DOHH2 (cell line): ENCODE results near the gene MYL5.

Source experiments
- H3F3A ChIP-seq: fragments of 200-600 bp; sonication (generic), shearing (Covaris generic); 2 replicates; pipeline ENCODE4 v1.6.0; 2016; ENCODE audit warnings: antibody characterized with exemption, mild to moderate bottlenecking; ENCODE audit not compliant: control insufficient read depth, insufficient read depth
- H3K27ac ChIP-seq: fragments of 200-600 bp; sonication (generic); 2 replicates; pipeline ENCODE4 v1.5.1; 2014; ENCODE audit warnings: low read depth, mild to moderate bottlenecking, low read length, moderate library complexity
- H3K27me3 ChIP-seq: fragments of 200-600 bp; sonication (generic); 2 replicates; pipeline ENCODE4 v1.6.1; 2014; ENCODE audit warnings: mild to moderate bottlenecking, low read length, mixed read lengths; ENCODE audit not compliant: control insufficient read depth
- H3K36me3 ChIP-seq: fragments of 200-600 bp; sonication (generic); 2 replicates; pipeline ENCODE4 v1.6.1; 2014; ENCODE audit warnings: mild to moderate bottlenecking, low read length, moderate library complexity, mixed read lengths; ENCODE audit not compliant: control insufficient read depth
- H3K4me1 ChIP-seq: fragments of 200-600 bp; sonication (generic); 2 replicates; pipeline ENCODE4 v1.6.1; 2014; ENCODE audit warnings: mild to moderate bottlenecking, low read length, mixed read lengths; ENCODE audit not compliant: control insufficient read depth
- H3K4me2 ChIP-seq: fragments of 200-600 bp; sonication (generic); 2 replicates; pipeline ENCODE4 v1.6.0; 2014; ENCODE audit warnings: mild to moderate bottlenecking, low read length, moderate library complexity
- H3K4me3 ChIP-seq: fragments of 200-600 bp; sonication (generic); 2 replicates; pipeline ENCODE4 v1.5.1; 2014; ENCODE audit warnings: mild to moderate bottlenecking, low read length, mixed read lengths
- H3K79me2 ChIP-seq: fragments of 200-600 bp; sonication (generic); 2 replicates; pipeline ENCODE4 v1.6.1; 2014; ENCODE audit warnings: mild to moderate bottlenecking, low read length, mixed read lengths; ENCODE audit not compliant: control insufficient read depth
- H3K9me2 ChIP-seq: fragments of 200-600 bp; sonication (generic); replicated peaks from 2 replicates; pipeline ENCODE4 v1.6.1; 2014; ENCODE audit warnings: mild to moderate bottlenecking, low read length, mixed read lengths; ENCODE audit not compliant: control insufficient read depth
- H3K9me3 ChIP-seq: fragments of 200-600 bp; sonication (generic); 2 replicates; pipeline ENCODE4 v1.6.1; 2014; ENCODE audit warnings: antibody characterized with exemption, low read length, mixed read lengths; ENCODE audit not compliant: control insufficient read depth, insufficient read depth
- H4K20me1 ChIP-seq: fragments of 200-600 bp; sonication (generic); 2 replicates; pipeline ENCODE4 v1.6.0; 2014; ENCODE audit warnings: low read depth, mild to moderate bottlenecking, antibody characterized with exemption, low read length, moderate library complexity; ENCODE audit not compliant: control insufficient read depth, insufficient read depth
- CTCF ChIP-seq: fragments of 200-600 bp; sonication (generic); IDR thresholded peaks from one replicate; pipeline ENCODE4 v1.5.1; 2014; ENCODE audit warnings: antibody characterized with exemption, mild to moderate bottlenecking, low read depth, low read length; ENCODE audit not compliant: poor library complexity, severe bottlenecking
- EZH2phosphoT487 ChIP-seq: fragments of 200-600 bp; sonication (generic); IDR thresholded peaks from 2 replicates; pipeline ENCODE4 v1.6.1; 2017; ENCODE audit warnings: borderline replicate concordance, mild to moderate bottlenecking, antibody characterized with exemption, low read length, moderate library complexity, mixed read lengths

Gene MYL5

GRCh38 chr4:649293-649625 is 25.1 kb upstream of the MYL5 start:
- no peaks in the 10 kb centered on the region for H3K9me2 ChIP-seq
- H3K4me3 ChIP-seq = no peak overlapping the region
- TF ChIP-seq EZH2phosphoT487 (no peak), CTCF (no peak)
- H3F3A ChIP-seq = no peaks in the 10 kb centered on the region
- H4K20me1 ChIP-seq = no peaks in the 10 kb centered on the region
- H3K4me2 ChIP-seq = no peak overlapping the region
- no peaks in the 10 kb centered on the region for H3K4me1 ChIP-seq
- no peaks in the 10 kb centered on the region; the same call in 1 of the 2 replicates for H3K9me3 ChIP-seq
- H3K27ac ChIP-seq = no peak overlapping the region
- no peaks in the 10 kb centered on the region for H3K36me3 ChIP-seq
- no peaks in the 10 kb centered on the region for H3K79me2 ChIP-seq
- H3K27me3 ChIP-seq = no peaks in the 10 kb centered on the region

- TF ChIP-seq CTCF (no peak), EZH2phosphoT487 (no peak)
- Histone ChIP-seq H3K9me3 (no peaks in the 10 kb centered on the region; the same call in 1 of the 2 replicates), H3K27me3 (no peaks in the 10 kb centered on the region), H3K79me2 (no peaks in the 10 kb centered on the region), H3K4me2 (no peak overlapping the region), H3K36me3 (no peaks in the 10 kb centered on the region), H3F3A (no peaks in the 10 kb centered on the region), H4K20me1 (no peaks in the 10 kb centered on the region), H3K27ac (no peak overlapping the region), H3K4me1 (no peaks in the 10 kb centered on the region), H3K4me3 (no peak overlapping the region), H3K9me2 (no peaks in the 10 kb centered on the region)
Measured at GRCh38 chr4:649751-650310, 24.5 kb upstream of the MYL5 start.

- H3K4me2 ChIP-seq = no peak overlapping the region
- TF ChIP-seq EZH2phosphoT487 = no peak
- TF ChIP-seq CTCF = no peak
- no peaks in the 10 kb centered on the region; the same call in 1 of the 2 replicates for H3K9me3 ChIP-seq
- H3K4me3 ChIP-seq = no peak overlapping the region
- no peaks in the 10 kb centered on the region for H3F3A ChIP-seq
- no peaks in the 10 kb centered on the region for H3K27me3 ChIP-seq
- H3K9me2 ChIP-seq = no peaks in the 10 kb centered on the region
- no peaks in the 10 kb centered on the region for H3K4me1 ChIP-seq
- H3K27ac ChIP-seq = no peak overlapping the region
- H3K79me2 ChIP-seq = no peaks in the 10 kb centered on the region
- H3K36me3 ChIP-seq = no peaks in the 10 kb centered on the region
- no peaks in the 10 kb centered on the region for H4K20me1 ChIP-seq
Measured at GRCh38 chr4:650461-650860, 23.9 kb upstream of the MYL5 start.
